Uterus (tissue), 4 donors: Measurements from ENCODE around the gene TMEM117. TPM values are rescaled to one million over a fixed set of nuclear protein-coding genes. Genes with fewer than 3 reads are reported as not detected.
"Not testable (repeated sequence)": the region's sequence is repeated elsewhere in the genome, so short reads cannot be mapped to it uniquely, and the experiment has no call there.

Experiments used
- DNase-seq, 2 donors: peaks; one replicate each; pipeline ENCODE4 v3.0.0-alpha.2; 2019 to 2020
- H3K27ac ChIP-seq, 2 donors: fragments of 200-600 bp; sonication (generic); 1 replicate in 1 of 2; 2 replicates in 1 of 2; pipeline ENCODE4 v1.5.1; 2016 to 2018
- H3K27me3 ChIP-seq, 2 donors: fragments of 200-600 bp; sonication (generic); one replicate each; pipeline ENCODE4 v1.5.1; 2018 to 2019; ENCODE audit warnings: control low read depth in 1 of 2
- H3K36me3 ChIP-seq, 2 donors: fragments of 200-600 bp; sonication (generic); one replicate each; pipeline ENCODE4 v1.5.1; 2019; ENCODE audit warnings: control low read depth in 1 of 2
- H3K4me1 ChIP-seq, 2 donors: fragments of 200-600 bp; sonication (generic); one replicate each; pipeline ENCODE4 v1.5.1; 2018 to 2019; ENCODE audit warnings: control low read depth in 1 of 2
- H3K4me3 ChIP-seq, 2 donors: fragments of 200-600 bp; sonication (generic); 1 replicate in 1 of 2; 2 replicates in 1 of 2; pipeline ENCODE4 v1.5.1; 2018 to 2019; ENCODE audit warnings: mild to moderate bottlenecking in 1 of 2
- H3K9me3 ChIP-seq, 2 donors: fragments of 200-600 bp; sonication (generic); one replicate each; pipeline ENCODE4 v1.5.1; 2019; ENCODE audit warnings: control low read depth in 1 of 2
- POLR2A ChIP-seq, 2 donors: fragments of 450-650 bp; IDR thresholded peaks; one replicate each; pipeline ENCODE4 v1.6.1; 2016; ENCODE audit warnings: antibody characterized with exemption in 2 of 2, mild to moderate bottlenecking in 1 of 2, moderate library complexity in 1 of 2
- intact Hi-C: fragments of 100-400 bp; cut with DNase I; formaldehyde crosslinking; loops from one replicate; pipeline ENCODE4 v1.15.1; 2023; ENCODE audit warnings: low total_unique reads
- total RNA-seq, 4 donors: library from RNA; depleted of rRNA in 3 of 4; stranded (reverse); fragments of >200 nt in 3 of 4; gene quantifications; one replicate each; pipeline versions ENCODE4 v1.1.0 to v1.2.4, GENCODE V29; 2014 to 2023
- TF ChIP-seq, protein P1 (sequence below), 4 experiments: fragments of 200-600 bp in 2 of 4; fragments of 450-650 bp in 2 of 4; sonication (generic) in 2 of 4; IDR thresholded peaks; one replicate each; pipeline ENCODE4 v1.5.1; 2016 to 2019; ENCODE audit warnings: antibody characterized with exemption in 4 of 4, mild to moderate bottlenecking in 2 of 4, moderate library complexity in 1 of 4
- donor health status: DM: yes; HTN: yes; CAD: no.

The TMEM117 gene
- total RNA-seq, 4 donors from 2014 or later = 1.0 to 34.4 (median 6.1) TPM

DNA sequence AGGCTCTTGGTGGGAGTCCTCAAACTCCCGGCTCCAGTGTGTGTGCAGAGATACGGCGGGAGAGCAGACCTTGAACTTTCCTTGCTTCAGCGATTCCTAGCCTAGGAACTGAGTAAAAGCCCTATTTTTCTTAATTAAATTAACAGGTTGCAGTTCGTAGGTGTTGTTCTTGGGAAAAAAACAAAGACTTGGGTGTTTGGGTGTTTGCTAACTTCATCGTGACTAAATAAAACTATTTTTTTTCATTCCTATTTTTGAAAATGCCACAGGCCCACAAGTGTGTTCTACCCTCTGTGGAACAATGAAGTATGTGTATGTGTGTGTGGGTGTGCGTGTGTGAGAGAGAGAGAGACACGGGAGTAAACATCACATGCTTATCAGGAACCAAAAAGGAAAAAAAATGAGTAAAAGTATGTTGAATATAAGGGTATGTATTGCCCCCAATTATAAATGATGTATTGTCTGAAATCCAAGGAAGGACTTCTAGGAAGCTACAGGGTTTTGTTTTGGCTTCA lies 651 bp downstream of the TMEM117 start:
- H3K27ac ChIP-seq = peak overlapping the region; percentile 86 to 89
- H3K27me3 ChIP-seq = no peaks in the 10 kb centered on the region
- peak overlapping the region; percentile 50 to 71 for H3K4me3 ChIP-seq
- DNase-seq = peak in 1 of 2 donors; percentile 17
- no peaks in the 10 kb centered on the region for H3K4me1 ChIP-seq
- no peaks in the 10 kb centered on the region for H3K36me3 ChIP-seq
- no peaks in the 10 kb centered on the region for H3K9me3 ChIP-seq
- TF ChIP-seq, protein P1, sequence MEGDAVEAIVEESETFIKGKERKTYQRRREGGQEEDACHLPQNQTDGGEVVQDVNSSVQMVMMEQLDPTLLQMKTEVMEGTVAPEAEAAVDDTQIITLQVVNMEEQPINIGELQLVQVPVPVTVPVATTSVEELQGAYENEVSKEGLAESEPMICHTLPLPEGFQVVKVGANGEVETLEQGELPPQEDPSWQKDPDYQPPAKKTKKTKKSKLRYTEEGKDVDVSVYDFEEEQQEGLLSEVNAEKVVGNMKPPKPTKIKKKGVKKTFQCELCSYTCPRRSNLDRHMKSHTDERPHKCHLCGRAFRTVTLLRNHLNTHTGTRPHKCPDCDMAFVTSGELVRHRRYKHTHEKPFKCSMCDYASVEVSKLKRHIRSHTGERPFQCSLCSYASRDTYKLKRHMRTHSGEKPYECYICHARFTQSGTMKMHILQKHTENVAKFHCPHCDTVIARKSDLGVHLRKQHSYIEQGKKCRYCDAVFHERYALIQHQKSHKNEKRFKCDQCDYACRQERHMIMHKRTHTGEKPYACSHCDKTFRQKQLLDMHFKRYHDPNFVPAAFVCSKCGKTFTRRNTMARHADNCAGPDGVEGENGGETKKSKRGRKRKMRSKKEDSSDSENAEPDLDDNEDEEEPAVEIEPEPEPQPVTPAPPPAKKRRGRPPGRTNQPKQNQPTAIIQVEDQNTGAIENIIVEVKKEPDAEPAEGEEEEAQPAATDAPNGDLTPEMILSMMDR (IDR thresholded peaks at IDR 0.05) = no peak
- TF ChIP-seq POLR2A (IDR thresholded peaks at IDR 0.05) = no peak
- intact Hi-C loops = no loop called here

GRCh38 chr12:43840338-43840737 lies 4.5 kb downstream of the TMEM117 start:
- no peaks in the 10 kb centered on the region for H3K4me1 ChIP-seq
- DNase-seq = no peak
- intact Hi-C loops = no loop called here
- no peak overlapping the region for H3K27ac ChIP-seq
- no peaks in the 10 kb centered on the region for H3K27me3 ChIP-seq
- TF ChIP-seq, protein P1 (IDR thresholded peaks at IDR 0.05) = no peak
- TF ChIP-seq POLR2A (IDR thresholded peaks at IDR 0.05) = no peak
- H3K4me3 ChIP-seq = no peak overlapping the region
- no peaks in the 10 kb centered on the region for H3K9me3 ChIP-seq
- H3K36me3 ChIP-seq = no peaks in the 10 kb centered on the region

DNA sequence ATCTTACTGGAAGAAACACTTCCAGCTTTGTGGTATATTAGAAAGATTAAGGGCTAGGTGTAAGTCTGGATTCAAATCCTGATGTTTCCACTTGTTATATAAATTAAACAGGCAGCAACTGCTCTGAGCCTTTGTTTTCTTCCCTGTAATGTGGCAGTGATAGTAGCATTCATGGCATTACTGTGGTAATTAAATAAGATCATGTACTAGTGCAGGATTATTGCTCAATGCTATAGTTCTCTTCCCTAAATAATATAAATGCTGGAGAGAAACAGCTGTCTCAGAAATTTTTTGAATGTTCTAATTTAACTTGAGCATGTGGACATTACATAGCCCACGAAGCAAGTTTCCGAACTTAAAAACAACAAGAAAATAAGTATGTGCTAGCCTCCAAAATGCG lies 5.4 kb downstream of the TMEM117 start:
- Histone ChIP-seq H3K27ac (no peak overlapping the region), H3K27me3 (no peaks in the 10 kb centered on the region), H3K4me1 (no peaks in the 10 kb centered on the region), H3K36me3 (no peaks in the 10 kb centered on the region), H3K9me3 (no peaks in the 10 kb centered on the region), H3K4me3 (no peak overlapping the region)
- TF ChIP-seq, protein P1 (IDR thresholded peaks at IDR 0.05) = no peak
- no peak for TF ChIP-seq POLR2A (IDR thresholded peaks at IDR 0.05)
- intact Hi-C loops = no loop called here
- no peak for DNase-seq

- Histone ChIP-seq H3K4me3 (no peak overlapping the region), H3K4me1 (no peaks in the 10 kb centered on the region), H3K27me3 (no peaks in the 10 kb centered on the region), H3K9me3 (no peaks in the 10 kb centered on the region), H3K27ac (no peak overlapping the region), H3K36me3 (no peaks in the 10 kb centered on the region)
- TF ChIP-seq, protein P1 (IDR thresholded peaks at IDR 0.05) = no peak
- TF ChIP-seq POLR2A (IDR thresholded peaks at IDR 0.05) = no peak
- no peak for DNase-seq
- intact Hi-C loops = no loop called here
Observed at GRCh38 chr12:43842259-43842658, 6.4 kb downstream of the TMEM117 start.

- not testable (repeated sequence) for H3K27ac ChIP-seq
Observed at GRCh38 chr12:43847425-43848225, 11.7 kb downstream of the TMEM117 start.

More at GRCh38 chr12:43847425-43848225, 11.7 kb downstream of the TMEM117 start:
- H3K27me3 ChIP-seq, H3K36me3 ChIP-seq, H3K4me3 ChIP-seq, H3K4me1 ChIP-seq, H3K9me3 ChIP-seq, DNase-seq, intact Hi-C loops: not testable (repeated sequence)
